Stomach (tissue), 4 donors: Measurements from ENCODE around the gene HEXIM1.

Source experiments
- POLR2A ChIP-seq, 4 donors: fragments of 450-650 bp; IDR thresholded peaks; one replicate each; pipeline ENCODE4 v1.6.1; 2016; ENCODE audit warnings: antibody characterized with exemption in 4 of 4, control low read depth in 2 of 4, mild to moderate bottlenecking in 1 of 4, moderate library complexity in 1 of 4
- POLR2AphosphoS5 ChIP-seq, 3 donors: sonication (generic); formaldehyde crosslinking; IDR thresholded peaks; one replicate each; pipeline ENCODE4 v1.6.1; 2016; ENCODE audit warnings: antibody characterized with exemption in 3 of 3
- TF ChIP-seq, protein P1 (sequence below), 7 experiments: fragments of 450-650 bp in 4 of 7; fragments of 200-600 bp in 3 of 7; sonication (generic) in 3 of 7; IDR thresholded peaks; one replicate each; pipeline ENCODE4 v1.5.1; 2016 to 2019; ENCODE audit warnings: antibody characterized with exemption in 7 of 7, control low read depth in 2 of 7, mild to moderate bottlenecking in 1 of 7

- TF ChIP-seq, protein P1, sequence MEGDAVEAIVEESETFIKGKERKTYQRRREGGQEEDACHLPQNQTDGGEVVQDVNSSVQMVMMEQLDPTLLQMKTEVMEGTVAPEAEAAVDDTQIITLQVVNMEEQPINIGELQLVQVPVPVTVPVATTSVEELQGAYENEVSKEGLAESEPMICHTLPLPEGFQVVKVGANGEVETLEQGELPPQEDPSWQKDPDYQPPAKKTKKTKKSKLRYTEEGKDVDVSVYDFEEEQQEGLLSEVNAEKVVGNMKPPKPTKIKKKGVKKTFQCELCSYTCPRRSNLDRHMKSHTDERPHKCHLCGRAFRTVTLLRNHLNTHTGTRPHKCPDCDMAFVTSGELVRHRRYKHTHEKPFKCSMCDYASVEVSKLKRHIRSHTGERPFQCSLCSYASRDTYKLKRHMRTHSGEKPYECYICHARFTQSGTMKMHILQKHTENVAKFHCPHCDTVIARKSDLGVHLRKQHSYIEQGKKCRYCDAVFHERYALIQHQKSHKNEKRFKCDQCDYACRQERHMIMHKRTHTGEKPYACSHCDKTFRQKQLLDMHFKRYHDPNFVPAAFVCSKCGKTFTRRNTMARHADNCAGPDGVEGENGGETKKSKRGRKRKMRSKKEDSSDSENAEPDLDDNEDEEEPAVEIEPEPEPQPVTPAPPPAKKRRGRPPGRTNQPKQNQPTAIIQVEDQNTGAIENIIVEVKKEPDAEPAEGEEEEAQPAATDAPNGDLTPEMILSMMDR (IDR thresholded peaks at IDR 0.05) = no peak
- TF ChIP-seq POLR2A (IDR thresholded peaks at IDR 0.05) (no peak), POLR2AphosphoS5 (IDR thresholded peaks at IDR 0.05) (no peak)
Measured at GRCh38 chr17:45128989-45129388, 19.3 kb upstream of the HEXIM1 start.
